NOMO-1 treated with dmso at 0.1 percent for 144 hours (cell line): ENCODE measurements around the gene MMP8.
"Not testable (repeated sequence)": the region's sequence is repeated elsewhere in the genome, so short reads cannot be mapped to it uniquely, and the experiment has no call there.

ENCODE experiments used
- DNase-seq: peaks from one replicate; lab custom pipeline; 2025; ENCODE audit not compliant: unreplicated experiment; lab: John Stamatoyannopoulos, UW

The MMP8 gene, protein sequence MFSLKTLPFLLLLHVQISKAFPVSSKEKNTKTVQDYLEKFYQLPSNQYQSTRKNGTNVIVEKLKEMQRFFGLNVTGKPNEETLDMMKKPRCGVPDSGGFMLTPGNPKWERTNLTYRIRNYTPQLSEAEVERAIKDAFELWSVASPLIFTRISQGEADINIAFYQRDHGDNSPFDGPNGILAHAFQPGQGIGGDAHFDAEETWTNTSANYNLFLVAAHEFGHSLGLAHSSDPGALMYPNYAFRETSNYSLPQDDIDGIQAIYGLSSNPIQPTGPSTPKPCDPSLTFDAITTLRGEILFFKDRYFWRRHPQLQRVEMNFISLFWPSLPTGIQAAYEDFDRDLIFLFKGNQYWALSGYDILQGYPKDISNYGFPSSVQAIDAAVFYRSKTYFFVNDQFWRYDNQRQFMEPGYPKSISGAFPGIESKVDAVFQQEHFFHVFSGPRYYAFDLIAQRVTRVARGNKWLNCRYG

DNA sequence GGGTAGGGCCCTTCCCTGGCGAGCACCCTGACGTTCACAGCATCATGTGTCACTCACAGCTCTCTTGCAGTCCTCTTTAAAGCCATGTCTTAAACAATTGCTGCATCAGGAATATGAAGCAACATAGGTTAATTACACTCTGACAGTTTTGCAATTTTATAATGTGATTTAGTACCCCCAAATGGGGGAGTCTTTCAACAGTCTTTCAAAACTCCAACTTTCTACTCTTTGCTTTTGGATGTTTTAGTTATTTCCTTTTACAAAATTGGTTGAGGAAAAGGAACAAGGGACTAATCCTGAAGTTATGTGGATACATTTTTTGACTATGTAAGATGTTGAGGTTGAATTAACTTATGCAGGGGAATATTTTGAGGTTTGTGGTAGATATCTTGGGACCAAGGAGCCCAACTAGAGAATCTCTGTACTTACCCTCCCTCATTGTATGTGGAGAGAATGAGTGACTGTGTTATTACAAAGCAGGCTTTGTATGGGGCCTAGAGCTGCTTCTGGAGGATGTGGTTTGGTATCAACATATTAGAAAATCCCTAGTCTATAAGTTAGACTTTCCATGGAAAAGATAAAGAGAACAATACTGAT, at the start of gene MMP8:
Gene MMP8 (minus strand): TSS at position 51 of the 597 bp plus-strand sequence. CDS start 99 bp downstream, outside the sequence.
- DNase-seq = peak; percentile 47

DNA sequence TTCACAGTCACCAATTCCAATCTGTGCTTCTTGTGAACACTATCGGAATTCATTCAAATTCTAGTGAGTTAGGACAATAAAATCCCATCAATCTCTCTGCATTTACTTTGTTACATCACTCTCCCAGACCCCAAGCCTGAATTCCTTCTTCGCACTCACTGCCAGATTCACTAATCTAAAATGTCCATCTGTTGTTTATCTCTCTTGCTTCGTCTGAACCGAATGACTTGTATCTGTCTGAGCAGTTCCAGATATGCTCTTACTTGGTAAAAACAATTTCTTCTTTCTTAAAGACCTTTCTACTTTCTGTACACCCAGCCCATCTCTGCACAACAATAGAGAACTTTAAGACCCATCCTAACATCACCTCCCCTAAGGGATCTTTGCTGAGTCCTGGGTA, 48.6 kb upstream of the MMP8 start:
- DNase-seq = no peak

DNA sequence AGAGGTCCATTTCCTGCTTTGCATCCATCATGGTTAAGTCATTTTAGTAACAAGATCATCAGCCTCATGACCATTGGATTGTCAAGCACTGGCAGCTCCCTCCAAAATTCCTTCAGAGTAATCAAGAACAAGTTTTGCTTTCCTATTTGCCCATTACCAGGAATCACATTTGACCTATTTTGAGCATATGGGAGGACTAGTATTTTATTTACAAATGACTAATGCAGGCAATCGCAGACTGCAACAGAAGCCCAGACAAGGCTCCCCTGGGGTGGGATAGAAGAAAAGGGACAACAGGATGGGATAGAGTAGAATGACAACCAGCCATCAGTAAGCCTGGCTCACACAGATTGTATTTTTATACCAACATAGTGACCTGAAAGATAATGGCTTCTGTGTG, 46.6 kb upstream of the MMP8 start:
- DNase-seq = no peak

DNA sequence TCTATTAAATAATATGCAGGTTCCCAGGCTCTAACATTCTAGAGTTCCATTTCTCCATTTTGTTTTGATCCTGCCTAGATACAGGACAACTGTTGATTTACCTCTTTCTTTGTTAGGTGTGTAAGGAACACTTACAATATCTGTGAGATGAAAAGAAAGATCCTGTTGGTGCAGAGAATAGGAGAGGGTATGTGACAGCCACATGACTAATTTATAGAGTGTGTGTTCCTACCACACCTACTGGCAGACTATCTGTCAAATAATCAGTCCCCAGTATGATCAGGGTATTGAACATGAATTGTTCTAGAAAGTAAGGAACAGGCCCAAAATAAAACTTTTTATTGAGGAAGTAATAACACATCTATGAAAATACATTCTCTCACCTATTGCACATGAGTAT, 45.4 kb upstream of the MMP8 start:
- DNase-seq = no peak

DNA sequence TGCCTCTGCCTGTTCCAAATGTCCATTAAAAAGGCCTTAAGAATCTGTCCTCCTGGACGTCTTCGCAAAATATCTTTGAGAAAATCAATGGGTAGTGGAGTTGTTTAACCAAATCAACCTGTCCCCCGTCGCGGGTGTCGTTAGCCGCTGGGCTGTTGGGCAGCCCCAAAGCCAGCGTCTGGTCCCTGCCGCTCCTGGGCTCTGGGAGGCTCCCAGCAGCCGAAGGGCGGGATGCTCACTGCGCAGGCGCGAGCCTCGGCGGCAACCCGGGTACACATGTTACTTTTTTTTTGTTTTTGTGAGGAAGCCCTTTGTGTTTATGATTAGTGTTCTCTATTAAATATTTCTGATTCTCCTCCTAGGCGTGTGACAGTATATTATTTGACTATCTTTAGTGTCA, 43.0 kb upstream of the MMP8 start:
- DNase-seq = no peak

DNA sequence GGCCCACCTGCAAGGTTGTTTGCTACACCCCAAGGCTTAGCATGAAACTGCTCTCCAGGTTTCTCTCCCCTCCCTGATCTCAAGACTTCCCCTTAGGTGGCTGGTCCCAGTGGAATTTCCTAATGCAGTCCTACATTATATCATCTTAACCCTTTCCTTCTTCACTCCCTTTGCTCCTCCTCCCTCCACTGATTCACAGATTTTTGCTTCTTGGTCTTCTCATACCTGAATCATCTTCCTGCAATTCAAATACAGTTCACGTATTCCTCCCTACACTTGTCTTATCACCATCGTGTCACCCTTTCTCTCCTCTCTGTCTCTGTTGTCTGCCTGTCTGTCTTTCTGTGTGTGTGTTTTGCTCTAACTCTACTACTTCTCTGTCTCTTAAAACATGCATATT, 38.7 kb upstream of the MMP8 start:
- DNase-seq = no peak

DNA sequence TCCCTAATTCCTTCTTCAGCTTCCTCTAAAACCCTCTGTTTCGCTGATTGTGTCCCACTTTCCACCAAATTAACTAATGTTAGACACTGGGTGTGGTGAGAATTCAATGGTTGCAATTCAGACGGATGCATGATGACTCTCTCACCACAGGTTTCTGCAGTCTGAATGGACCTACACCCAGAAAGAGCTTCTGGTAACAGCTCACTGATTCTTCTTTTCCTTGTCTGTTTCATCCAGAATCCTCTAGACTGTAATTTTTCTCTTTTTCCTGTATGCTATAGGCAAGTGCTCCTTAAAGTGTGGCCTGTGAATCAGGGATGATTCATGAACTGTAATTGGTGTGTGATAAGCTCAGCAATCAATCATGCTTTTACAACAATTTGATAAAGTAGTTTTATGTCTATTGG, 37.6 kb upstream of the MMP8 start:
- DNase-seq = no peak

DNA sequence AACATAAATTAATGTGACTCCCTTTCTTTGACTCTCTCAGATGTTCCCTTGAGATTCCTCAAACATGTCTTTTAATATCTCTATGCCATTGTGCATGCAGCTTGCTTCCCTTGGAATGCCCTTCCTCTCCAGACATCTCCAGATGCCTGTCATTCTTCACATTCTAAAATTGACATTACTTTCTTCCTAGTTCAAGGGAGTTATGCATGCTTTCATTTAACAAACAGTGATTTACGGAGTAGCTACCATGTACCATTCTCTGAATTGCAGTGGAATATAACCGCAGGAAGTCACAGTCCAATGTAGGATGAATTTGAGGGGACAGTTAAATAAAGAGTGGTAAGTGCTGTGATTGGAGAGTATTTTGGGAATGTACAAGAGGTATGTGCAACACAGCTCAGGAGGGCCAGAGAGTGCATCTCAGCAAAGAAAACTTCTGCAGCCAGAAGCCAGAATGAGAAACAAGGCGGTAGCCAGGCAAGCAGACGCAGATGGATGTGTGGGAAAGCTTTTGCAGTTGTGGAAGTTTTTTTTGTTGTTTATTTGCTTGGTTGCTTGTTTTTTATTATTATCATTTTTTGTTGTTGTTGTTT, 37.0 kb upstream of the MMP8 start:
- no peak for DNase-seq

DNA sequence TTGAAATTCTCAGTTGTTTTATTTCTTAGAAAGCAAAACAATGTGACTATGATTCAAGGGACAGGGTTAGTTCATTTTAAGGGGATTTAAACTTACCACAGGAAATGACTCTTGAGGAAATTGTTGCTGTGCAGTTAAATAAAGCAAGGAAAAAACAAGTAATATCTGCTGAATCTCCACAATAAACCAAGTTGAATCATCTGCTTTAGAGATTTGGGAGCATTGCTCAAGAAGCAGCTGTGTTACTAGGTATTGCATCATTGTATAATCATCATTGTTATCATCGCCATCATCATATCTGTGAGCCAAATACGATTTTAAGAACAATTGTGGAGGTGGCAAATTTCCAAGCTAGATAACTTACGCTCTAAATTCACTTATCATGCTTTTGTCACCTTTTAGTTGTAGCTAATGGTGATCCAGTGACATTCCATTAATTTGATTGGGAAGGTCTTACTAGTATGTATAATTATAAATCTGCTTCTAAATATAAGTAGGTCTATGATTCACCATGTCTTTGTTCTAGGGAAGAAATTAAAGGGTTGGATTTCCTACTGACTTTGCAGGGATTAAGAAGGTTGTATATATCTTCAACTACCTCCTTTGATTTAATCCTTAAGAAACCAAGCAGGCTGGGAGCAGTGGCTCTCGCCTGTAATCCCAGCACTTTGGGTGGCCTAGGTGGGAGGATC, 35.7 kb upstream of the MMP8 start:
- DNase-seq = peak; percentile 18

DNA sequence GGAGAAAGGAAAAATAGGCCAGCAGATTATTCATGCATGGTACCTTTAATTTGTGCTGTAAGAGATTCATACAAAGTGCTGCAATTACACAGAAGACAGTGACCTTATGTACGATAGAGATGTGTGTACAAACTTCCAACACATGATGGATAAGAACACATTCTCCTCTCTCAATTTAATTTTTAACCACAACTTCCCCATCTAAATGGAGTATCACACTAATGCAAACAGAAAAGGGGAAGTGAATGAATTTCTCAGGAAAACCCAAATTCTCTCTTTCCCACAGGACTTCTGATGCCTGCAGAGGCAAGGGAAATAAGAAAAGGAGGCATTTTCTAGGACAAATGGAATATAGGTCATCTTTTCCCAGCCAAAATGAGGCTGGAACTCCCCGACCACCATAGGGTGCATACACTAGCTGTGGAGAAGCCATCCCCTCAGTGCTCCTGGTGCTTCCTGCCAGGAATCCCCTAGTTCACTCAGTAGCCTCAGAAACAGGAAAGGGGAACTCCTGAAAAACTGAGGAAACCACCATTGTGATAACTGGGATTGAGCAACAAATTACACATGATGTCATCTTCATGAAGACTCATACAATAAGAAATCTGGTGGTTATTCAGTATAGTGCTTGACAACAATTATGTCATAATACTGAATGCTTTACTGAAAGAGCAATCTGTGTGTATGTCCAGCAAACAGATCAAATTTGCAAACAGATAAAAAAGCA, 33.2 kb upstream of the MMP8 start:
- DNase-seq = no peak

DNA sequence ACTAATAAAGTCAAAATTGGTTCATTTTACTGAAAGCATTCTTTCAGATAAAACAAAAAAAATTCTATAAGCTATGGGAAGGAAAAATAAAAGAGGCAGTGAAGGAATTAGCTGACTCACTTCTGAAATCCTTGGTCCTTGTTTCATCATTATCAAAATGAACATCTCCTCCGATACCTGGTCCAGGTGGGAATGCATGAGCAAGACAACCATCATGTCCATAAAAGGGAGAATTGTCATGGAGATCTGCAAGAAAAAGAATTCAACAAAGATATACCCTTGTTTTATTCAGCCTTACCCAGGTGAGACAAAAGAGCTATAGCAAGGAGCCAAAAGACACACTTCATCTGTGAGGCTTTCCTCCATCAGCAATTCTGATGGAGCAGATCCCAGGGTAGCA, 28.5 kb upstream of the MMP8 start:
- no peak for DNase-seq

DNA sequence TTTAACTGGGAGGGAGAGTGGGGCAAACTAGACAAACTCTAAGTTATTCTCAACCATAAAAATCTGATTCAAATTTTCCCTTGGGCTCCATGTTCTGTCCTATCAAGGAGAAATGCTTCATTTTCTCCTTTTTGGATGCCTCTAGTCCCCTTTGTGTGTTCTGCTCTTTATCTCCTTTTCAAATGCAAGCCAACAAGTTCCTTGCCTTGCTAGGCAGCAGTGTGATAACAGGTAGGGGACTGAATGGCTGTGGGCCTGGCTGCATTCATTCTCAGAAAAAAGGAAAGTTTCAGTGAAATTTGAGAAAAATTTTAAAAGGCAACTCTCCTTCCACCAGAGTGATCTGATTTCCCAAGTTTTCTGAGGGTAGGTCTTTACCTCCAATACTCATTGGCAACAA, 26.9 kb upstream of the MMP8 start:
- no peak for DNase-seq

DNA sequence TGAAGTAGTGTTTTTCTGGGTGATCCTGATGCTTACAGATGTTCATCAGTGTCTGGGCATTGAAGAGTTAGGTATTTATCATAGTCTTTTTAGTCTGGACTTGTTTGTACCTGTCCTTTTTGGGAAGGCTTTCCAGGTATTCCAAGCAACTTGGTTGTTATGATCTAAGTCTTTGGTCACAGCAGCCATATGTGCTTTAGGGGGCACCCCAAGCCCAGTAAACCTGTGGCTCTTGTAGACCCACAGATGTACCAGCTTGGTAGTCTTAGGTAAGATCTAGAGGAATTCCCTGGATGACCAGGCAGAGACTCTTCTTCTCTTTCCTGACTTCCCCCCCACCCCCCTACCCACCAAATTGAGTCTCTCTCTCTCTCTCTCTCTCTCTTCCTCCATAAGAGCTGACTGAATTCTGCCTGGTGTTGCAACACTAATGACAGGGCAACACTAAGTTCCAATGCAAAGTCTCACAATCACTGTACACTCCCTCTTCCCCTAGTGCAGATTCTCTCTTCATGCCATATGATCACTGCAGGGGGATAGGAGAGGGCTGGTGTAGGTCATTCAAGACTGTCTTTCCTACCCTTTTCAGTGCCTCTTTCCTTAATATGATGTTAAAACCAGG, 24.5 kb upstream of the MMP8 start:
- no peak for DNase-seq

DNA sequence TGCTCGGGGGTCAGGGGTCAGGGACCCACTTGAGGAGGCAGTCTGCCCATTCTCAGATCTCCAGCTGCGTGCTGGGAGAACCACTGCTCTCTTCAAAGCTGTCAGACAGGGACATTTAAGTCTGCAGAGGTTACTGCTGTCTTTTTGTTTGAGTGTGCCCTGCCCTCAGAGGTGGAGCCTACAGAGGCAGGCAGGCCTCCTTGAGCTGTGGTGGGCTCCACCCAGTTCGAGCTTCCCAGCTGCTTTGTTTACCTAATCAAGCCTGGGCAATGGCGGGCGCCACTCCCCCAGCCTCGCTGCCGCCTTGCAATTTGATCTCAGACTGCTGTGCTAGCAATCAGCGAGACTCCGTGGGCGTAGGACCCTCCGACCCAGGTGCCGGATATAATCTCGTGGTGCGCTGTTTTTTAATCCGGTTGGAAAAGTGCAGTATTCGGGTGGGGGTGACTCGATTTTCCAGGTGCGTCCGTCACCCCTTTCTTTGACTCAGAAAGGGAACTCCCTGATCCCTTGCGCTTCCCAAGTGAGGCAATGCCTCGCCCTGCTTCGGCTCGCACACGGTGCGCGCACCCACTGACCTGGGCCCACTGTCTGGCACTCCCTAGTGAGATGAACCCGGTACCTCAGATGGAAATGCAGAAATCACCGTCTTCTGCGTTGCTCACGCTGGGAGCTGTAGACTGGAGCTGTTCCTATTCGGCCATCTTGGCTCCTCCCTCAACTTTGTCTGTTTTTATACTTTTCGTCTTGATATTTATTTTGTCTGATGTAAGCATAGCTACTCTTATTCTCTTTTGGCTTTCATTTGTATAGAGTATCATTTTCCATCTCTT, 22.2 kb upstream of the MMP8 start:
- DNase-seq = not testable (repeated sequence)

DNA sequence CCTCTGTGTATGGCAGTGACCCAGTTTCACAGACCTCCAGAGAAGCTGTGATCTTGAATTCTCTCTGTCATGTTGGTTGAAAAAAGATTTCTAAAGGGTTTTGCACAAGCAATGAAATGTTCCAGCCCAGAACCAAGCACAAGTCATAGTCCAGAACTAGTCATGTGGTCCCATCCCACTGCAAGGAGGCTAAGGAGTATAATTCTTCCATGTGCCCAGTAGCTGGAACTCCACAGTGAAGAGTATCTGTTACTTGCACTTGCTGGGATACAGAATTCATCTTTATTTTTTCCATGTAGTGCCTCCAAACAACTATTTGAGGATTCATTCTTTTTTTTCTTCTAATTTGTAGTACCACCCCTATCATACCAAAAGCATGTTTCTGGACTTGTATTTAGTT, 9.9 kb upstream of the MMP8 start:
- DNase-seq = no peak

DNA sequence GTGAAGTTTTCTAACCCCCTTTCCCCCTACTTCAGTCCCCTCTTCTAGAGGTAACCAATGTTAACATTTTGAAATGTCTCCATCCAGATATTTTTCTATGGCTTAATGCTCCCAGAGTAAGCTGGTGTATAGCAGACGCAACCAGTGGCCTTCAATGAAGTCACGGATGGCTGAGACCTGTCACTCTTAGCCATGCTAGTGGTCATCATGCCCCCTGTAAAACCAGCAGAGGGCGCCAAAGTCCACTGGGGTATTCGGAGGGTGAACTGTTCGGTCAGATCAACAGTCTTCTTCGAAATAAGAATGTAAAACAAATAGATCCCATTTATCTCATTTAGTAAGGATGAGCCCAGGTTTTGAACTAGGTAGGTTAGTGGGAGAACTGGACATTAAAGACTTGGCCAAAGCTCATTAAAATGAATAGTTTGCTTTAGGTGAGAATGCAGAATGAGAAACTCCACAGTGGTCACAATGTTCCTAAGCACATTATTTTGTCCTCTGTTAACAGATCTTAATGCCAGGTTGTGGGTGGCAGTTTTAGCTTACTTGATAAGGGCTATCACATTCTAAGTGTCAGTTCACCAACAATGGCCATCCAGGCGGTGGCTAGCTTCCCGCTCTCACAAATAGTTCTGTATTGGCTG, 8.6 kb upstream of the MMP8 start:
- no peak for DNase-seq

DNA sequence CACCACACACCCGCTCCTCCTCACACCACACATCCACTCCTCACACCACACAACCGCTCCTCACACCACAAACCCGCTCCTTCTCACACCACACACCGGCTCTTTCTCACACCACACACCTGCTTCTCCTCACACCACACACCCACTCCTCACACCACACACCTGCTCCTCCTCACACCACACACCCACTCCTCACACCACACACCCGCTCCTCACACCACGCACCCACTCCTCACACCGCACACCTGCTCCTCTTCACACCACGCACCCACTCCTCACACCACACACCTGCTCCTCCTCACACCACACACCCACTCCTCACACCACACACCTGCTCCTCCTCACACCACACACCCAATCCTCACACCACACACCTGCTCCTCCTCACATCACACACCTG, 6.2 kb upstream of the MMP8 start:
- DNase-seq = not testable (repeated sequence)

DNA sequence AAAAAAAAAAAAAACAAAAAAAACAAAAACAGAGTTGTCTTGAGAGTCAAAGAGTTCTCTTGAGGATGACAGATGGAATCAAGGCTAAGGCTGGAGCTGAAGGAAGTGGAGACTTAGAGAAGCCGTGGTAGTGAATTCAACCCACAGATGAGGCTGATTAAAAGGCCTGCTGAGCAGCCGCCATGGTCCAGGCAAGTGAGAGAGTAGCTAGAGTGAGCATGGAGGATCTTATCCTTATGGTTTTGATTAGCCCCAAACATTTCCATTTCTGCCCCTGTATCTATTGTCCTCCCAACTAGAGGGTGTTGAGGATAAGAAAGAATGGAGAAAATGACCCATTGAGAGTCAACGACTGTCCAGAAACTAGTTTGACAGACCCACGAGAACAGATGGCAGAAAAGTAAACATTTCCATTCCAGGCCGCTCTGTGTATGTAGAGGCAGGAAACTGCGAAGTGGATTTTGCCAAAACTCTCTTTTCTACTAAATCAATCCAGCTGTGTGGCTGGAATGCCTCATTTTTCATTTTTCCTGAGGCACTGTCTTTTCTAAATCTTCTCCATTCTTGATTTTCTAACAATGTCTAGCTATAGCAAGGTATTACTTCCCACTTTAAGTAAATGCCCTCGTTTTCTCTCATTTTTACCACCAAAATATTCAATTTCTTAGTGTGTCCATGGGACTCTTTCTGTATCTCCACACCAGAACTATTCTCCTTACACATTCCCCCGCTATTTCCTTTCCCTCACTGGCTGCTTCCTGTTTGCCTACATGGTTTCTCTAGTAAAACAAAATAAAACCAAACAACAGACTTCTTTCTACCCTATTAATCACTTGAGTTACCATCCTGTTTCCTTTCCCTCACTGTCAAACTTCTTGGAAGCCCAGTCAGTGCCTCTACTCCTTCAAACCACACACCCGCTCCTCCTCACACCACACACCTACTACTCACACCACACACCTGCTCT, 5.4 kb upstream of the MMP8 start:
- no peak for DNase-seq
